GM20000 (cell line): Measurements from ENCODE around the gene TENT4B.

Experiments used
- DNase-seq: peaks from one replicate; pipeline ENCODE4 v3.0.0; 2012; ENCODE audit warnings: low spot score
- TF ChIP-seq, protein P1 (sequence below): IDR thresholded peaks from 2 replicates; pipeline ENCODE4 v1.5.1; 2012; ENCODE audit warnings: mild to moderate bottlenecking, control low read depth; ENCODE audit errors: extremely low read depth, missing control alignments

Gene TENT4B

DNA sequence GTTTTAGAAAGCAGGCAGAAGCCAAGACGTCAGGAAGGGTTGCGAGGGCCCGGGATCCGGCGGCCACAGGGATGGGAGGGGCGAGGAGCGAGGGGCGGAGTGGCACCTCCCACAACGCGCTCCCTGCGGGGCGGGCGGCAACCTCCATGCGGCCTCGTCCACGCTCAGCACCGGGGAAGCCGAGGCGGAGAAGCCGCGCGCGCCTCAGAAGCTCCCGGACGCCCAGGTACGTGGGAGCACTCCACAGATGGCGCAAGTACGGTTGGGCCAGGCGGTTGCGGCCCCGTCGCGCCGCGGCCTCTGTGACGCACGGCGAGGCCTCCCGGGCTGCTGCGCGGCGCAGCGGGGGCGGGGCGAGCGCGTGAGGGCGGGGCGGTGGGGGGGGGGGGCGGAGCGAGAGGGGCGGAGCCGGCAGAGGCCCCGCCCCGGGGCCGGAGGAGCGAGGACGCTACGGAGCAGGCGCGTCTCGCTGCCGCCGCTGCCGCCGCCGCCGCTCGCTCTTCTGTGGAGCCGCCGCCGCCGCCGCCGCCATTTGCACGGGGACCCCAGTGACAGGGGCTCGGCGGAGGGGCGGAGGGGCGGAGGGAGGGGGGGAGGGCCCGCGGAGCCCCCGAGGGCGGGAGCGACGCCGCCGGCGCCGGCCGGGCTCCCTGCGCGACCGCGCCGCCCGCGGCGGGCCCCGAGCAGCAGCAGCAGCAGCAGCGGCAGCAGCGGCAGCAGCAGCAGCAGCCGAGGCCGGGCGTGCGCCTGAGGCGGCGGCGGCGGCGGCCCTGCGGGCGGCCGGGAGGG is at the start of gene TENT4B:
TENT4B (plus strand) TSS at position 500 of the 789 bp plus-strand sequence. CDS start 316 bp downstream, outside the sequence.
- TF ChIP-seq, protein P1, sequence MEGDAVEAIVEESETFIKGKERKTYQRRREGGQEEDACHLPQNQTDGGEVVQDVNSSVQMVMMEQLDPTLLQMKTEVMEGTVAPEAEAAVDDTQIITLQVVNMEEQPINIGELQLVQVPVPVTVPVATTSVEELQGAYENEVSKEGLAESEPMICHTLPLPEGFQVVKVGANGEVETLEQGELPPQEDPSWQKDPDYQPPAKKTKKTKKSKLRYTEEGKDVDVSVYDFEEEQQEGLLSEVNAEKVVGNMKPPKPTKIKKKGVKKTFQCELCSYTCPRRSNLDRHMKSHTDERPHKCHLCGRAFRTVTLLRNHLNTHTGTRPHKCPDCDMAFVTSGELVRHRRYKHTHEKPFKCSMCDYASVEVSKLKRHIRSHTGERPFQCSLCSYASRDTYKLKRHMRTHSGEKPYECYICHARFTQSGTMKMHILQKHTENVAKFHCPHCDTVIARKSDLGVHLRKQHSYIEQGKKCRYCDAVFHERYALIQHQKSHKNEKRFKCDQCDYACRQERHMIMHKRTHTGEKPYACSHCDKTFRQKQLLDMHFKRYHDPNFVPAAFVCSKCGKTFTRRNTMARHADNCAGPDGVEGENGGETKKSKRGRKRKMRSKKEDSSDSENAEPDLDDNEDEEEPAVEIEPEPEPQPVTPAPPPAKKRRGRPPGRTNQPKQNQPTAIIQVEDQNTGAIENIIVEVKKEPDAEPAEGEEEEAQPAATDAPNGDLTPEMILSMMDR: no peak
- peak; percentile 99 for DNase-seq

- TF ChIP-seq, protein P1: no peak
- no peak for DNase-seq
These were observed 49.3 kb upstream of the TENT4B start for GRCh38 chr16:50103764-50104163.

- TF ChIP-seq, protein P1: no peak
- DNase-seq: no peak
These were observed 38.6 kb upstream of the TENT4B start for GRCh38 chr16:50114357-50115129.

DNA sequence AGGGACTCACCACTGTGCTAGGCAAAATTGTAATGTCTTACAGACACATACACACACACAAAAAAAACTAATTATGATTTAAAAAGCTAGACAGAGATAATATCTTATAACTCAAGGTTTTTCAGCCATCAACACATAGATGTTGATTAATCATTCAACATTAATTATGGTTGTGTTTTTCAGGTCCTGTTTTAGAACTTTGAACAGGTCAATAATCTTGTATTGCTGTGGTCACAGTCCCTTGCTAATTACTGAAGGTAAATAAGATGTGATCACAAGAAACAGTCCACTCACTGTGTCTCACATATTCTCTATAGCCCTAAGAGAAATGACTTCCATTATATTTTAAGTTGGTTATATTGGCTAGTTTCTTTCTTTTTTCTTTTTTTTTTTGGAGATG is 32.4 kb upstream of the TENT4B start:
- TF ChIP-seq, protein P1: no peak
- no peak for DNase-seq

GRCh38 chr16:50121278-50121677 is 31.8 kb upstream of the TENT4B start:
- peak; percentile 29 for DNase-seq
- TF ChIP-seq, protein P1: no peak

- TF ChIP-seq, protein P1: no peak
- peak; percentile 45 for DNase-seq
These were observed 31.2 kb upstream of the TENT4B start for GRCh38 chr16:50121721-50122445.
